HEK293T (cell line): Measurements from ENCODE around the gene C9orf43.
"Not testable (repeated sequence)": the region's sequence is repeated elsewhere in the genome, so short reads cannot be mapped to it uniquely, and the experiment has no call there.

Source experiments
- BHLHE40 ChIP-seq: fragments of 450-650 bp; IDR thresholded peaks from 2 replicates; pipeline ENCODE4 v1.6.1; 2016; ENCODE audit warnings: mild to moderate bottlenecking, moderate library complexity, borderline replicate concordance
- FOXK2 ChIP-seq: fragments of 450-650 bp; IDR thresholded peaks from 2 replicates; pipeline ENCODE4 v1.6.1; 2016; ENCODE audit warnings: mild to moderate bottlenecking
- HDGF ChIP-seq: fragments of 450-650 bp; IDR thresholded peaks from 2 replicates; pipeline ENCODE4 v1.6.1; 2017; ENCODE audit warnings: antibody characterized with exemption, borderline replicate concordance
- NFRKB ChIP-seq: fragments of 450-650 bp; IDR thresholded peaks from 2 replicates; pipeline ENCODE4 v1.6.1; 2016; ENCODE audit warnings: mild to moderate bottlenecking, moderate library complexity
- PKNOX1 ChIP-seq: fragments of 450-650 bp; IDR thresholded peaks from 2 replicates; pipeline ENCODE4 v1.6.1; 2016
- ZNF384 ChIP-seq: fragments of 450-650 bp; IDR thresholded peaks from 2 replicates; pipeline ENCODE4 v1.6.1; 2016

- not testable (repeated sequence) for TF ChIP-seq FOXK2, BHLHE40, NFRKB, PKNOX1, ZNF384, HDGF
Observed at GRCh38 chr9:113379094-113379828, 31.3 kb upstream of the C9orf43 start.
